ENCODE measurements around the gene UPF2.

The UPF2 gene

GRCh38 chr10:11886851-11887250 lies 155.8 kb downstream of the UPF2 start:
- H3K4me3 Mint-ChIP-seq = no peak overlapping the region
- no peaks in the 10 kb centered on the region for H3K36me3 Mint-ChIP-seq (ENCODE audit: low read depth)
- H3K27me3 Mint-ChIP-seq = no peaks in the 10 kb centered on the region
- H3K4me1 Mint-ChIP-seq (ENCODE audit: low read depth) = no peaks in the 10 kb centered on the region
- intact Hi-C loops (cut with micrococcal nuclease) = no loop called here
- no peaks in the 10 kb centered on the region for H3K9me3 Mint-ChIP-seq
- H3K27ac Mint-ChIP-seq = no peak overlapping the region

- H3K4me1 Mint-ChIP-seq (ENCODE audit: low read depth) = no peaks in the 10 kb centered on the region
- no peak overlapping the region for H3K4me3 Mint-ChIP-seq
- no peaks in the 10 kb centered on the region for H3K36me3 Mint-ChIP-seq (ENCODE audit: low read depth)
- H3K9me3 Mint-ChIP-seq = no peaks in the 10 kb centered on the region
- no peaks in the 10 kb centered on the region for H3K27me3 Mint-ChIP-seq
- H3K27ac Mint-ChIP-seq = no peak overlapping the region
- intact Hi-C loops (cut with micrococcal nuclease) = no loop called here
Observed at GRCh38 chr10:11886138-11886474, 156.5 kb downstream of the UPF2 start.

DNA sequence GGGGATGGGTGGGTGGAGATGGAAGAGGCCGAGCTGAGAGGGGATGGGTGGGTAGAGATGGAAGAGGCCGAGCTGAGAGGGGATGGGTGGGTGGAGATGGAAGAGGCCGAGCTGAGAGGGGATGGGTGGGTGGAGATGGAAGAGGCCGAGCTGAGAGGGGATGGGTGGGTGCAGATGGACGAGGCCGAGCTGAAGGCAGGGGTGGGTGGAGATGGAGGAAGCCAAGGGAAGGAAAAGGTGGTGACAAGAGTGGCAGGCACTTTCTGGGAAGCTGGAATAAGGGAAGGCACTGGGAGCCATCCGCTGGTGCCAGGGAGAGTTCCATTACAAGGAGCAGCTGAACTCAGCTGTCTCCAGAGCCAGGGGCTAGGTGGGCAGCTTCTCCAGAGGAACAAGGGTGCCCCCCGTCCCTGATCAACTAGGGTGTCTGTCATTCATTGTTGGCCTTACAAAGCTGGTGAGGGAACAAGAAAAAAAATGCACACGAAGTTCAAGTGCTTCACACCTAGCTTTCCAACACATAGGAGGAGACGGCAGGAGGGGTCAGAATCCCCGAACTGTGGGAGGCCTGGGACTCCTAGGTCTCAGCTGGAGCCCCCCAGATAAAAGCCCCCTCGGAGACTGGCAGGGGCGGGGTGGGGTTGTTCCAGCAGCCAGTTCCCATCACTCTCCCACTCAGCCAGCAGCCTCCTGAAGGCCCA lies 157.0 kb downstream of the UPF2 start:
- H3K27me3 Mint-ChIP-seq = no peaks in the 10 kb centered on the region
- H3K36me3 Mint-ChIP-seq (ENCODE audit: low read depth) = no peaks in the 10 kb centered on the region
- H3K27ac Mint-ChIP-seq = no peak overlapping the region
- no peaks in the 10 kb centered on the region for H3K9me3 Mint-ChIP-seq
- no peak overlapping the region for H3K4me3 Mint-ChIP-seq
- no peaks in the 10 kb centered on the region for H3K4me1 Mint-ChIP-seq (ENCODE audit: low read depth)
- intact Hi-C loops (cut with micrococcal nuclease) = no loop called here

GRCh38 chr10:11884706-11885423 lies 157.7 kb downstream of the UPF2 start:
- Mint-ChIP-seq H3K4me3 (no peak overlapping the region), H3K36me3 (ENCODE audit: low read depth) (no peaks in the 10 kb centered on the region), H3K27ac (no peak overlapping the region), H3K27me3 (no peaks in the 10 kb centered on the region), H3K4me1 (ENCODE audit: low read depth) (no peaks in the 10 kb centered on the region), H3K9me3 (no peaks in the 10 kb centered on the region)
- intact Hi-C loops (cut with micrococcal nuclease) = no loop called here

- intact Hi-C loops (cut with micrococcal nuclease) = no loop called here
- Mint-ChIP-seq H3K9me3 (no peaks in the 10 kb centered on the region), H3K36me3 (ENCODE audit: low read depth) (no peaks in the 10 kb centered on the region), H3K27ac (no peak overlapping the region), H3K27me3 (no peaks in the 10 kb centered on the region), H3K4me3 (no peak overlapping the region), H3K4me1 (ENCODE audit: low read depth) (no peaks in the 10 kb centered on the region)
Observed at GRCh38 chr10:11882646-11883375, 159.8 kb downstream of the UPF2 start.

- Mint-ChIP-seq H3K27ac (no peak overlapping the region), H3K27me3 (no peaks in the 10 kb centered on the region), H3K36me3 (ENCODE audit: low read depth) (no peaks in the 10 kb centered on the region), H3K4me3 (no peak overlapping the region), H3K9me3 (no peaks in the 10 kb centered on the region), H3K4me1 (ENCODE audit: low read depth) (peaks cover 5% of the 10 kb centered on the region)
- intact Hi-C loops (cut with micrococcal nuclease) = no loop called here
Observed at GRCh38 chr10:11881477-11882417, 160.9 kb downstream of the UPF2 start.

- Mint-ChIP-seq H3K4me1 (ENCODE audit: low read depth) (peaks cover 12% of the 10 kb centered on the region), H3K4me3 (no peak overlapping the region), H3K27me3 (no peaks in the 10 kb centered on the region), H3K9me3 (no peaks in the 10 kb centered on the region), H3K36me3 (ENCODE audit: low read depth) (no peaks in the 10 kb centered on the region), H3K27ac (no peak overlapping the region)
- intact Hi-C loops (cut with micrococcal nuclease) = no loop called here
Observed at GRCh38 chr10:11881030-11881476, 161.6 kb downstream of the UPF2 start.

GRCh38 chr10:11880151-11881029 lies 162.2 kb downstream of the UPF2 start:
- no peak overlapping the region for H3K4me3 Mint-ChIP-seq
- H3K27me3 Mint-ChIP-seq = no peaks in the 10 kb centered on the region
- H3K4me1 Mint-ChIP-seq (ENCODE audit: low read depth) = peaks cover 19% of the 10 kb centered on the region
- no peak overlapping the region for H3K27ac Mint-ChIP-seq
- intact Hi-C loops (cut with micrococcal nuclease) = no loop called here
- H3K36me3 Mint-ChIP-seq (ENCODE audit: low read depth) = no peaks in the 10 kb centered on the region
- H3K9me3 Mint-ChIP-seq = no peaks in the 10 kb centered on the region

DNA sequence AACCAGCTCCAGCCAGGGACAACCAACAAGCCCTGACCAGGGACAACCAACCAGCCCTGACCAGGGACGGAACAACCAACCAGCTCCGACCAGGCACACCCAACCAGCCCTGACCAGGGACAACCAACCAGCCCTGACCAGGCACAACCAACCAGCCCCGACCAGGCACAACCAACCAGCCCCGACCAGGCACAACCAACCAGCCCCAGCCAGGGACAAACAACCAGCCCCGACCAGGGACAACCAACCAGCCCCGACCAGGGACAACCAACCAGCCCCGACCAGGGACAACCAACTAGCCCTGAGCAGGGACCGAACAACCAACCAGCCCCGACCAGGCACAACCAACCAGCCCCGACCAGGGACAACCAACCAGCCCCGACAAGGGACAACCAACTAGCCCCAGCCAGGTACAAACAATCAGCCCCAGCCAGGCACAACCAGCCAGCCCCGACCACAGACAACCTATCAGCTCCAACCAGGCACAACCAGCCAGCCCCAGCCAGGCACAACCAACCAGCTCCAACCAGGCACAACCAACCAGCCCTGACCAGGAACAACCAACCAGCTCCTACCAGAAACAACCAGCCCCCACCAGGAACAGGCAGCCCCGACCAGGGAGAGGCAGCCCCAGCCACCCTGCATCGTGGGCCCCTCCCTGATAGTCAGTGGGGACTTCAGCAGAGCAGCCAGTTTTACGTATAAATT lies 163.1 kb downstream of the UPF2 start:
- intact Hi-C loops (cut with micrococcal nuclease) = no loop called here
- Mint-ChIP-seq H3K9me3 (no peaks in the 10 kb centered on the region), H3K27me3 (no peaks in the 10 kb centered on the region), H3K36me3 (ENCODE audit: low read depth) (no peaks in the 10 kb centered on the region), H3K4me3 (no peak overlapping the region), H3K4me1 (ENCODE audit: low read depth) (peaks cover 27% of the 10 kb centered on the region), H3K27ac (no peak overlapping the region)

DNA sequence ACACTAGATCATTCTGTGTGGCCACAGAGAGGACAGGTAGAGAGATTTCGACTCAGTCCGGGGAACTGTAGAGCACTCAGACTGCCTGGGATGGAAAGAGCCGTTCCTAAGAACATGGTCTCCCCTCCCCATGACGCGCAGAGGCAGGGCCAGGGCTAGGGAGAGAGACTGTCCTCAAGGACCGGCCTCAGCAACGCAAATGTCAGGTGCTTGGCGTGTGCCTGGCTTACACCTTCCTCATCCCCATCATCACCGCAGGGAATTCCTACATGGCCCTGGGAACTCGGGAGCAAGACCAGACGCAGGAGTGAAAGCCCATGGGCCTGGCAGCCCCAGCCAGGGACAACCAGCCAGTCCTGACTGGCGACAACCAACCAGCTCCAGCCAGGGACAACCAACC lies 163.8 kb downstream of the UPF2 start:
- Mint-ChIP-seq H3K9me3 (no peaks in the 10 kb centered on the region), H3K4me1 (ENCODE audit: low read depth) (peaks cover 31% of the 10 kb centered on the region), H3K4me3 (no peak overlapping the region), H3K27me3 (no peaks in the 10 kb centered on the region), H3K27ac (no peak overlapping the region), H3K36me3 (ENCODE audit: low read depth) (no peaks in the 10 kb centered on the region)
- intact Hi-C loops (cut with micrococcal nuclease) = no loop called here

DNA sequence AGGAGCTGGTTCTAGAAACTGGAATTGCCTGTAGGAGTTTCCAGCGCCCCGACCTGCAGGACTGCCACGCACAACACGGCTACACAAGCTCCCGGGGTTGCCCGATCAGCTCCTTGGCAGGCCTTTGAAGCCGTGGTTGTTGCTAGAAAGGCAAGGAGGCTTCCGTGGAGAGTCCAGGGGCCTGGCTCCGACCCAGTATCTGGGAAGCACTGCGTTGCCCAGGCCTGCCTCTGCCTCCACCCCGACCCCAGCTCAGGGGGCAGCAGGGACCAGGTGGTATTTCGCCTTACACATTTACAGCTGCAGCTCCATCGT lies 165.1 kb downstream of the UPF2 start:
- Mint-ChIP-seq H3K4me1 (ENCODE audit: low read depth) (peaks cover 31% of the 10 kb centered on the region), H3K27ac (no peak overlapping the region), H3K27me3 (no peaks in the 10 kb centered on the region), H3K36me3 (ENCODE audit: low read depth) (no peaks in the 10 kb centered on the region), H3K4me3 (no peak overlapping the region), H3K9me3 (no peaks in the 10 kb centered on the region)
- intact Hi-C loops (cut with micrococcal nuclease) = no loop called here

GRCh38 chr10:11876805-11877590 lies 165.6 kb downstream of the UPF2 start:
- Mint-ChIP-seq H3K4me1 (ENCODE audit: low read depth) (peaks cover 31% of the 10 kb centered on the region), H3K36me3 (ENCODE audit: low read depth) (no peaks in the 10 kb centered on the region), H3K27ac (peak overlapping the region; percentile 13), H3K9me3 (no peaks in the 10 kb centered on the region), H3K4me3 (no peak overlapping the region), H3K27me3 (no peaks in the 10 kb centered on the region)
- intact Hi-C loops (cut with micrococcal nuclease) = no loop called here
